ENCODE measurements around the gene XYLT1. TPM values are rescaled to one million over a fixed set of nuclear protein-coding genes. Genes with fewer than 3 reads are reported as not detected.

The XYLT1 gene
- total RNA-seq, 2 experiments from 2014 or later, result 7.3 to 8.9 TPM

- Mint-ChIP-seq H3K27me3 (no peaks in the 10 kb centered on the region), H3K36me3 (ENCODE audit: low read depth) (no peaks in the 10 kb centered on the region), H3K27ac (no peak overlapping the region), H3K4me1 (ENCODE audit: low read depth) (peaks cover 40% of the 10 kb centered on the region), H3K4me3 (no peak overlapping the region), H3K9me3 (no peaks in the 10 kb centered on the region)
- ATAC-seq, result no peak
- CTCF ChIA-PET, result no interaction called here
- DNase-seq, result no peak
- POLR2A ChIA-PET, result no interaction called here
- no peak for TF ChIP-seq CTCF (IDR thresholded peaks at IDR 0.05)
- intact Hi-C loops (cut with micrococcal nuclease), result no loop called here
These were observed 90.1 kb downstream of the XYLT1 start for GRCh38 chr16:17380613-17381012.

GRCh38 chr16:17379121-17379571 lies 91.6 kb downstream of the XYLT1 start:
- intact Hi-C loops (cut with micrococcal nuclease), result loop anchor here (10.0 kb wide), 1 partner anchor 64 kb away; no protein-coding TSS in a partner anchor
- H3K4me3 Mint-ChIP-seq, result no peak overlapping the region
- H3K4me1 Mint-ChIP-seq (ENCODE audit: low read depth), result peaks cover 50% of the 10 kb centered on the region
- H3K9me3 Mint-ChIP-seq, result no peaks in the 10 kb centered on the region
- no peaks in the 10 kb centered on the region for H3K27me3 Mint-ChIP-seq
- no peak overlapping the region for H3K27ac Mint-ChIP-seq
- TF ChIP-seq CTCF (IDR thresholded peaks at IDR 0.05), result no peak
- no peaks in the 10 kb centered on the region for H3K36me3 Mint-ChIP-seq (ENCODE audit: low read depth)
- ATAC-seq (no peak), DNase-seq (no peak)
- ChIA-PET CTCF (interaction anchor here (1.0 to 1.2 kb wide), 2 partner anchors 10 to 40 kb away, joined by 3 to 4 read pairs; no protein-coding TSS in a partner anchor), POLR2A (interaction anchor here (1.4 to 2.4 kb wide), 2 partner anchors 10 to 13 kb away, joined by 4 to 11 read pairs; no protein-coding TSS in a partner anchor)

GRCh38 chr16:17377360-17378324 lies 93.1 kb downstream of the XYLT1 start:
- no peaks in the 10 kb centered on the region for H3K9me3 Mint-ChIP-seq
- no peak for DNase-seq
- no peak overlapping the region for H3K4me3 Mint-ChIP-seq
- no peak for TF ChIP-seq CTCF (IDR thresholded peaks at IDR 0.05)
- H3K27ac Mint-ChIP-seq, result no peak overlapping the region
- no peaks in the 10 kb centered on the region for H3K27me3 Mint-ChIP-seq
- ATAC-seq, result peak; percentile 28
- POLR2A ChIA-PET, result interaction anchor here (1.0 to 2.4 kb wide), 2 partner anchors 8 to 40 kb away, joined by 3 to 11 read pairs; no protein-coding TSS in a partner anchor
- CTCF ChIA-PET, result no interaction called here
- peaks cover 48% of the 10 kb centered on the region for H3K4me1 Mint-ChIP-seq (ENCODE audit: low read depth)
- H3K36me3 Mint-ChIP-seq (ENCODE audit: low read depth), result no peaks in the 10 kb centered on the region
- intact Hi-C loops (cut with micrococcal nuclease), result loop anchor here (10.0 kb wide), 1 partner anchor 63 kb away; no protein-coding TSS in a partner anchor

- peak; percentile 37 for ATAC-seq
- H3K36me3 Mint-ChIP-seq (ENCODE audit: low read depth), result no peaks in the 10 kb centered on the region
- H3K9me3 Mint-ChIP-seq, result no peaks in the 10 kb centered on the region
- H3K4me1 Mint-ChIP-seq (ENCODE audit: low read depth), result peaks cover 55% of the 10 kb centered on the region
- ChIA-PET CTCF (interaction anchor here (1.1 kb wide), 1 partner anchor 10 kb away, joined by 3 read pairs; no protein-coding TSS in a partner anchor), POLR2A (interaction anchor here (0.7 to 0.8 kb wide), 2 partner anchors 15 to 27 kb away, joined by 3 read pairs; no protein-coding TSS in a partner anchor)
- intact Hi-C loops (cut with micrococcal nuclease), result loop anchor here (10.0 kb wide), 1 partner anchor 61 kb away; no protein-coding TSS in a partner anchor
- no peak for TF ChIP-seq CTCF (IDR thresholded peaks at IDR 0.05)
- no peak for DNase-seq
- H3K27me3 Mint-ChIP-seq, result no peaks in the 10 kb centered on the region
- no peak overlapping the region for H3K4me3 Mint-ChIP-seq
- H3K27ac Mint-ChIP-seq, result no peak overlapping the region
These were observed 95.1 kb downstream of the XYLT1 start for GRCh38 chr16:17375461-17376304.

Data from activated CD8-positive, alpha-beta T cell treated with anti-CD3 and anti-CD28 coated beads for 36 hours (primary cell).